Esophagus muscularis mucosa (tissue), 4 donors: Measurements from ENCODE around the gene BMP6. TPM values are rescaled to one million over a fixed set of nuclear protein-coding genes. Genes with fewer than 3 reads are reported as not detected.
A peak's percentile ranks its signal among the peaks of the same experiment; 100 is the strongest.

ENCODE experiments used
- DNase-seq: peaks from one replicate; pipeline ENCODE4 v3.0.0-alpha.2; 2017; ENCODE audit errors: extremely low spot score
- H3K27ac ChIP-seq, 4 donors: fragments of 200-600 bp; sonication (generic); replicated peaks in 1 of 4; 1 replicate in 3 of 4; 2 replicates in 1 of 4; pipeline ENCODE4 v1.5.1; 2016 to 2019; ENCODE audit warnings: mild to moderate bottlenecking in 1 of 4
- H3K27me3 ChIP-seq, 4 donors: fragments of 200-600 bp; sonication (generic); one replicate each; pipeline versions ENCODE4 v1.5.1 to v1.6.0; 2016 to 2019
- H3K36me3 ChIP-seq, 4 donors: fragments of 200-600 bp; sonication (generic); one replicate each; pipeline ENCODE4 v1.5.1; 2016 to 2019
- H3K4me1 ChIP-seq, 4 donors: fragments of 200-600 bp; sonication (generic); one replicate each; pipeline ENCODE4 v1.5.1; 2016 to 2019
- H3K4me3 ChIP-seq, 4 donors: fragments of 200-600 bp; sonication (generic); 1 replicate in 2 of 4; 2 replicates in 2 of 4; pipeline ENCODE4 v1.5.1; 2016 to 2019; ENCODE audit warnings: mild to moderate bottlenecking in 4 of 4, moderate library complexity in 1 of 4
- H3K9me3 ChIP-seq, 4 donors: fragments of 200-600 bp; sonication (generic); 1 replicate in 3 of 4; 2 replicates in 1 of 4; pipeline ENCODE4 v1.5.1; 2016 to 2019
- CTCF ChIP-seq, 3 experiments: fragments of 200-600 bp in 2 of 3; fragments of 450-650 bp in 1 of 3; sonication (generic) in 2 of 3; IDR thresholded peaks; one replicate each; pipeline ENCODE4 v1.5.1; 2017 to 2019; ENCODE audit warnings: antibody characterized with exemption in 3 of 3, mild to moderate bottlenecking in 2 of 3, moderate library complexity in 1 of 3
- EP300 ChIP-seq: sonication (generic); formaldehyde crosslinking; IDR thresholded peaks from one replicate; pipeline ENCODE4 v1.6.1; 2017; ENCODE audit warnings: antibody characterized with exemption
- POLR2A ChIP-seq: fragments of 450-650 bp; IDR thresholded peaks from one replicate; pipeline ENCODE4 v1.6.1; 2017; ENCODE audit warnings: antibody characterized with exemption, moderate library complexity, mild to moderate bottlenecking, low read depth
- POLR2AphosphoS5 ChIP-seq, 2 donors: sonication (generic); formaldehyde crosslinking; IDR thresholded peaks; one replicate each; pipeline ENCODE4 v1.6.1; 2017; ENCODE audit warnings: antibody characterized with exemption in 2 of 2
- WGBS: methylation state at CpG from one replicate; pipeline ENCODE4 v1.1.5; 2018; 5-methylcytosine and 5-hydroxymethylcytosine counted together
- intact Hi-C: fragments of 100-400 bp; cut with DNase I; formaldehyde crosslinking; loops from one replicate; pipeline ENCODE4 v1.15.1; 2023
- total RNA-seq, 4 donors: library from RNA; depleted of rRNA; stranded (reverse); fragments of >200 nt; gene quantifications; one replicate each; pipeline versions ENCODE4 v1.1.0 to v1.2.1, GENCODE V29; 2016

Gene BMP6
- total RNA-seq, 4 donors from 2014 or later = 5.1 to 10.0 (median 6.9) TPM

DNA sequence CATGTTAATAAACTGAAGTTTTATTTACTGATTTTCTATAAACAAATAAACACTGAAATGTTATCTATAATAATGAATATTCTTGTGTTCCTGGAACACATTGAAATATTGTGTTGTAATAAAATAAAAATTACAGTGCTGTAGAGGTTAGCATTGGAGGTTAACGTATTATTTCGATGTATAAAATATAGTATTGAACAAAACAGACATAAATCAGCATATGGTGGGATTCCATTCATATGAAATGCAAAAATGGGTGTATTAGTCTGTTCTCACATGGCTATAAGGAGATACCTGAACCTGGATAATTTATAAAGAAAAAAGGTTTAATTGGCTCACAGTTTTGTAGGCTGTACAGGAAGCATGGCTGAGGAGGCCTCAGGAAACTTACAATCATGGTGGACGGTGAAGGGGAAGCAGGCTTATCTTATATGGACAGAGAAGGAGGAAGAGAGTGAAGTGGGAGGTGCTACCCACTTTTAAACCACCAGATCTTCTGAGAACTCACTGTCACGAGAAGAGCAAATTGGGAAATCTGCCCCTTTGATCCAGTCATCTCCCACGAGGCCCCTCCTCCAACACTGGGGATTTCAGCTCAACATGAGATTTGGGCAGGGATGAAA, 24.6 kb upstream of the BMP6 start:
- Histone ChIP-seq H3K27ac (no peak overlapping the region), H3K4me3 (no peak overlapping the region), H3K4me1 (no peaks in the 10 kb centered on the region), H3K9me3 (no peaks in the 10 kb centered on the region), H3K27me3 (peaks cover 0 to 4% (median 0%) of the 10 kb centered on the region in 4 donors), H3K36me3 (no peaks in the 10 kb centered on the region)
- intact Hi-C loops = no loop called here
- TF ChIP-seq POLR2AphosphoS5 (IDR thresholded peaks at IDR 0.05) = no peak
- TF ChIP-seq EP300 = no peak
- TF ChIP-seq POLR2A = no peak
- DNase-seq = no peak
- 75% methylated on average over 5 of the region's 5 CpGs for WGBS

DNA sequence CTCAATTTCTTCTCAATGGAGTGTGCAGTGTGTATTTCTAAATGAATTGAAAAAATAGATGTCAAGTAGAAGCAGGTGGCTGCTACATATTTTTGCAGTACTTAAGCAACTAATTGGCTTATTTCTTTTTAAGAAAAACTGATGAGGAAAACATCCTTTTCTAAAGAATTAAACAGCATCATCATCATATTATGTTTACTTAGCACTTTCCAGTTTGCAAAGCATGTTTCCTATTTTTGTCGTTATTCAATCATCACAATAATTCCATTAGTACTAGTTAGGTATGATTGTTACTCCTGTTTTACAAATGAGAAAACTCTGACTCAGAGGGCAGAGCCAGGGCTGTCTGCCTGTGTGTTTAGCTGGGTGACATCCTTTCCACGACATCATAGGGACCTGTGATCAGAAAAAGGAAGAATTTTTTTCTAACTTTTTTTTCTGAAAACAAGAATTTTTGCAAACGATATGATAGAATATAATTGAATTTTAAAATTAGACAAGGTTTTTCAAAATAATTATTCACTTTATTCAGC, 22.7 kb upstream of the BMP6 start:
- no peak overlapping the region for H3K27ac ChIP-seq
- peak; percentile 10 for DNase-seq
- H3K36me3 ChIP-seq = no peaks in the 10 kb centered on the region
- no peaks in the 10 kb centered on the region for H3K4me1 ChIP-seq
- intact Hi-C loops = no loop called here
- WGBS = 69% methylated on average over 3 of the region's 3 CpGs
- no peaks in the 10 kb centered on the region for H3K9me3 ChIP-seq
- TF ChIP-seq POLR2AphosphoS5 (IDR thresholded peaks at IDR 0.05) = no peak
- TF ChIP-seq EP300 = no peak
- TF ChIP-seq CTCF (IDR thresholded peaks at IDR 0.05) = no peak
- TF ChIP-seq POLR2A = no peak
- peaks cover 0 to 4% (median 0%) of the 10 kb centered on the region in 4 donors for H3K27me3 ChIP-seq
- H3K4me3 ChIP-seq = no peak overlapping the region

DNA sequence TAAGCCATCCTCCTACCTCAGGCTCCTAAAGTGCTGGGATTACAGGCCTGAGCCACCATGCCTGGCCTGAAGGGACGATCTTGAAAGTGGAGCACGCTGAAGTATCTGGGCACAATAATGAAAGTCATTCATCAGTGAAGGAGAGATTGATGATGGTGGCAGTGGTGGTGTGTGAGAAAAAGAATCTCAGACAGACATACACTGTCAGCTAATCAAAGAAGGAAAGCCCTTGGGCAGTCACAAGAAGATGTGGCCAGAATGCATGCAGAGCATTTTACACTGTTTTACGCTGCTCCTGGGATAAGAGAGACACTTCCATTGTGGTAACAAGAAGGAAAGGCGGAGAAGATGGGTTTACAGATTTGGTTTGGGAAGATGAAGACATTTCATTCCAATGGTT, 20.4 kb upstream of the BMP6 start:
- TF ChIP-seq EP300 (no peak), POLR2AphosphoS5 (IDR thresholded peaks at IDR 0.05) (no peak), CTCF (IDR thresholded peaks at IDR 0.05) (no peak), POLR2A (no peak)
- intact Hi-C loops = no loop called here
- H3K36me3 ChIP-seq = no peaks in the 10 kb centered on the region
- H3K4me1 ChIP-seq = no peaks in the 10 kb centered on the region
- H3K9me3 ChIP-seq = no peaks in the 10 kb centered on the region
- no peak overlapping the region for H3K4me3 ChIP-seq
- WGBS = 86% methylated on average over 4 of the region's 4 CpGs
- H3K27ac ChIP-seq = no peak overlapping the region
- peak; percentile 81 for DNase-seq
- peaks cover 0 to 4% (median 0%) of the 10 kb centered on the region in 4 donors for H3K27me3 ChIP-seq

DNA sequence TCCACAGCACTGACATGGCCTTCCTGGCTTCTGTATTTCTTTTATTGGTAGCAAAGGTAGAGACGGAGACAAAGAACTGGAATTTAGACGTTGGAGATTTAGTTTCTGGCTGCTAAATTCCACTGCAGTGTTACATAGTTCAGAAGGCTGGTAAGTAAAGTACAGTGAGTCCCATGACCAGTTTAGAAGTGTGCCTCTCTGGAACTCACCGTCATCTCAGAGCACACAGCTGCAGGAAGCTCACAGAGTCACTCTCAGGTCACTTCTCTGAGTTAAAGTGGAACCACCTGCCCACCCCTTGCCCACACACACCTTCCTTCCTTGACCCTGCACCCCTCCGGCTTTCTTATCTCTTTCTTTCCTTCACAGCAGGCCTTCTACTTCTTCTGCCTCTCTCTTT, 19.6 kb upstream of the BMP6 start:
- TF ChIP-seq POLR2AphosphoS5 (IDR thresholded peaks at IDR 0.05) = no peak
- no peak for TF ChIP-seq EP300
- TF ChIP-seq CTCF (IDR thresholded peaks at IDR 0.05) = no peak
- 70% methylated on average over 4 of the region's 4 CpGs for WGBS
- Histone ChIP-seq H3K9me3 (peaks cover 0 to 4% (median 0%) of the 10 kb centered on the region in 4 donors), H3K36me3 (no peaks in the 10 kb centered on the region), H3K4me3 (no peak overlapping the region), H3K4me1 (no peaks in the 10 kb centered on the region), H3K27ac (no peak overlapping the region), H3K27me3 (peaks cover 0 to 4% (median 0%) of the 10 kb centered on the region in 4 donors)
- intact Hi-C loops = no loop called here
- peak; percentile 60 for DNase-seq

GRCh38 chr6:7707787-7708186, 18.1 kb upstream of the BMP6 start:
- H3K9me3 ChIP-seq = peaks cover 0 to 4% (median 0%) of the 10 kb centered on the region in 4 donors
- intact Hi-C loops = no loop called here
- no peaks in the 10 kb centered on the region for H3K36me3 ChIP-seq
- H3K27ac ChIP-seq = no peak overlapping the region
- 80% methylated on average over 4 of the region's 4 CpGs for WGBS
- H3K4me1 ChIP-seq = no peaks in the 10 kb centered on the region
- peaks cover 0 to 4% (median 0%) of the 10 kb centered on the region in 4 donors for H3K27me3 ChIP-seq
- no peak overlapping the region for H3K4me3 ChIP-seq
- no peak for TF ChIP-seq CTCF (IDR thresholded peaks at IDR 0.05)
- TF ChIP-seq EP300 = no peak
- no peak for TF ChIP-seq POLR2A
- TF ChIP-seq POLR2AphosphoS5 (IDR thresholded peaks at IDR 0.05) = no peak
- DNase-seq = no peak
